Memory B cell (primary cell): ENCODE measurements around the gene MICU1.
"Not testable (repeated sequence)": the region's sequence is repeated elsewhere in the genome, so short reads cannot be mapped to it uniquely, and the experiment has no call there.

Experiments used
- ATAC-seq: fragments of 150-1000 bp; cut with Tn5 transposase; 2 replicates; pipeline ENCODE4 v1.10.0; 2021; ENCODE audit warnings: low read depth, mild to moderate bottlenecking, moderate library complexity
- DNase-seq, 2 donors: peaks; one replicate each; pipeline ENCODE4 v3.0.0; 2022; ENCODE audit warnings: low spot score in 2 of 2
- H3K27ac Mint-ChIP-seq: one replicate; pipeline ENCODE4 v1.8.0; 2022; ENCODE audit warnings: mild to moderate bottlenecking, moderate library complexity, mixed read lengths
- H3K27me3 Mint-ChIP-seq: one replicate; pipeline ENCODE4 v1.8.0; 2022; ENCODE audit warnings: mixed read lengths
- H3K36me3 Mint-ChIP-seq: one replicate; pipeline ENCODE4 v1.8.0; 2022; ENCODE audit warnings: mild to moderate bottlenecking, mixed read lengths
- H3K4me1 Mint-ChIP-seq: one replicate; pipeline ENCODE4 v1.8.0; 2022; ENCODE audit warnings: mixed read lengths
- H3K4me3 Mint-ChIP-seq: one replicate; pipeline ENCODE4 v1.8.0; 2022; ENCODE audit warnings: mild to moderate bottlenecking, moderate library complexity, mixed read lengths
- H3K9me3 Mint-ChIP-seq: one replicate; pipeline ENCODE4 v1.8.0; 2022; ENCODE audit warnings: mixed read lengths

MICU1 gene

DNA sequence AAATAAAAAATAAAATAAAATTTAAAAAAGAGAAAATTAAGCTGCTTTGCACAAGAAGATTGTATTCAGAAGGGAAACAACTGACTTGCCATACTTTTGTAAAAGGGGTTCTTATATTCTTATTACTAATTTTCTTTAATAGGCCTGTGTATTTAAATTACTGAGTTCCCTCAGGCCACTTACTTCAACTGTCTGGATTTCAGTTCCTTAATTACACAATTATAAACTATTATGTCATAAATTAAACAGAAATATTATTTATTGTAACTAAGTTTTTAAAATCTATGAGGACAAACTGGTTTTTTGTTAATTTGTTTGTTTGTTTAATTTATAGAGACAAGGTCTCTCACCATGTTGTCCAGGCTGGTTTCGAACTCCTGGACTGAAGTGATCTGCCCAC lies 22.4 kb upstream of the MICU1 start:
- H3K27ac Mint-ChIP-seq, result no peak overlapping the region
- no peaks in the 10 kb centered on the region for H3K9me3 Mint-ChIP-seq
- no peaks in the 10 kb centered on the region for H3K4me1 Mint-ChIP-seq
- H3K27me3 Mint-ChIP-seq, result peaks cover 2% of the 10 kb centered on the region
- H3K4me3 Mint-ChIP-seq, result no peak overlapping the region
- no peaks in the 10 kb centered on the region for H3K36me3 Mint-ChIP-seq
- DNase-seq (no peak), ATAC-seq (no peak)

- not testable (repeated sequence) for DNase-seq, H3K36me3 Mint-ChIP-seq, H3K9me3 Mint-ChIP-seq, H3K27ac Mint-ChIP-seq, H3K4me3 Mint-ChIP-seq, H3K4me1 Mint-ChIP-seq, ATAC-seq, H3K27me3 Mint-ChIP-seq
These were observed 21.1 kb upstream of the MICU1 start for GRCh38 chr10:72646971-72647370.

DNA sequence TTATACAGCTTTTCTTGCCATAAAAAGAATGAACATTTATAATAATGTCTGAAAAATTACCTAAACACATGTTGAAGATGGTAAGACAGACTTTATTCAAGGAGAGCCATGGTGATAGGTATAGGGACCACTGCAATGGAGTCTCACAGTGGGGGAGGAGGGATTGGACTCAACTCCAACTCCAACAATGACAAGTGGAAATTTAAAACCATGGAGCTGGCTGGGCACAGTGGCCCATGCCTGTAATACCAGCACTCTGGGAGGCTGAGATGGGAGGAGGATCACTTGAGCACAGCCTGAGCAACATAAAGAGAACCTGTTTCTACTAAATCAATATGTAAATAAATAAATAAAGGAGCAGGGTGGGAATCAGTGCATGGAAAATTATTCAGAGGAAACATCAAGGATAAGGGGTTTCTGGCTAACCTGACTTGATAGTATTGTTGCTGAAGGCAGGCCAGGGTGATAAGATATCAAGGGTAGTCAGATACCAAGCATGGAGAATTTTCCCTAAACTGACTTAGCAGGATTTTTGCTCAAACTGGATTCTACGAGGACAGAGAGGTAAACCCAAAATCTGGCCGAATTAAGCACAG lies 19.5 kb upstream of the MICU1 start:
- no peaks in the 10 kb centered on the region for H3K36me3 Mint-ChIP-seq
- no peaks in the 10 kb centered on the region for H3K9me3 Mint-ChIP-seq
- no peaks in the 10 kb centered on the region for H3K4me1 Mint-ChIP-seq
- DNase-seq, result no peak
- peaks cover 3% of the 10 kb centered on the region for H3K27me3 Mint-ChIP-seq
- H3K4me3 Mint-ChIP-seq, result no peak overlapping the region
- no peak for ATAC-seq
- H3K27ac Mint-ChIP-seq, result no peak overlapping the region

GRCh38 chr10:72642318-72642717 lies 16.4 kb upstream of the MICU1 start:
- DNase-seq, result no peak
- no peak overlapping the region for H3K4me3 Mint-ChIP-seq
- no peak for ATAC-seq
- H3K27ac Mint-ChIP-seq, result no peak overlapping the region
- no peaks in the 10 kb centered on the region for H3K4me1 Mint-ChIP-seq
- no peaks in the 10 kb centered on the region for H3K36me3 Mint-ChIP-seq
- H3K9me3 Mint-ChIP-seq, result no peaks in the 10 kb centered on the region
- H3K27me3 Mint-ChIP-seq, result peaks cover 3% of the 10 kb centered on the region

DNA sequence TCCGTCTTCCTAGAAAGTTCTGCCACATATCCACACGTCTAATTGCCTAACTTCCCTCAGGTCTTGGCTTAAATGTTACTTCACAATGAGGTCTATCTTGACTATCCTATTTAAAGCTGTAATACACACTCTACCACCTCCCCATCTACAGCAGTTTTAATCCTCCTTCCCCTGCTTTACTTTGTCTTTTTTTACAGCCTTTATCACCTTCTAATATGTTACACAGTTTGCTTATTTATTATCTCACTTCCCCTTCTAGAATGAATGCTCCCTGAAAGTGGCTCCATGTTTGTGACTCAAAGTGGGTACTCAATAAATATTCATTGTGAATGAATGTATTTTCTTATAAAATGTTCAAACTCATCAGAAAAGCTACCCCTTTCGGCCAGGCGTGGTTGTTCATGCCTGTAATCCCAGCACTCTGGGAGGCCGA lies 13.6 kb upstream of the MICU1 start:
- no peaks in the 10 kb centered on the region for H3K36me3 Mint-ChIP-seq
- H3K4me1 Mint-ChIP-seq, result no peaks in the 10 kb centered on the region

GRCh38 chr10:72638586-72639440 lies 12.9 kb upstream of the MICU1 start:
- Mint-ChIP-seq H3K36me3 (no peaks in the 10 kb centered on the region), H3K27me3 (peaks cover 1% of the 10 kb centered on the region), H3K4me1 (no peaks in the 10 kb centered on the region), H3K9me3 (no peaks in the 10 kb centered on the region), H3K4me3 (no peak overlapping the region), H3K27ac (no peak overlapping the region)
- no peak for ATAC-seq
- no peak for DNase-seq

More for the DNA sequence above, 13.6 kb upstream of the MICU1 start:
- ATAC-seq (no peak), DNase-seq (no peak)
- H3K27me3 Mint-ChIP-seq, result peaks cover 1% of the 10 kb centered on the region
- no peak overlapping the region for H3K27ac Mint-ChIP-seq
- no peaks in the 10 kb centered on the region for H3K9me3 Mint-ChIP-seq
- no peak overlapping the region for H3K4me3 Mint-ChIP-seq

DNA sequence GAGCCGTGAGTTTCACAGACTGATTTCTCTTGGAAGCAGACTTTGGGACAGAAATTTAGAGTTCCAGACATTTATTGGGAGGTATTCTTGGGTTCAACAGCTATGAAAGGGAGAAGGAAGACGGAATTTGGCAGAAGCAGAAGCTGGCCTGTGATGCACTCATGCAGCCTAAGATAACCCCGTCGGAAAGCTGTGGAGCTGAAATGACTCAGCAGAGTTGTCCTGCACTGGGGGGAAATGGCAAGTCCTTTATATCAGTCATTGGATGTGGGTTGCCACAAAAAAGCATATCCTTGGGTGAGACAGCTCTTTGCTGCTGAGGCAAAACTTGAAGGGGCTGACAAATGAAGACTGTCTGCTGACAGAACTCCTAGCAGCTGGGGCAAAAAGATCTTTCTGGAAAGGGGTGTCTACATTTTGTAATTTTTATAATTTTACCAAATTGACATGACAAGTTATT lies 11.5 kb upstream of the MICU1 start:
- ATAC-seq, result no peak
- Mint-ChIP-seq H3K4me3 (no peak overlapping the region), H3K27ac (no peak overlapping the region), H3K36me3 (no peaks in the 10 kb centered on the region), H3K9me3 (no peaks in the 10 kb centered on the region), H3K27me3 (peaks cover 1% of the 10 kb centered on the region), H3K4me1 (no peaks in the 10 kb centered on the region)
- no peak for DNase-seq

GRCh38 chr10:72630144-72630543 lies 4.3 kb upstream of the MICU1 start:
- no peaks in the 10 kb centered on the region for H3K27me3 Mint-ChIP-seq
- H3K36me3 Mint-ChIP-seq, result no peaks in the 10 kb centered on the region
- no peak overlapping the region for H3K27ac Mint-ChIP-seq
- H3K4me1 Mint-ChIP-seq, result peaks cover 3% of the 10 kb centered on the region
- no peak for ATAC-seq
- H3K4me3 Mint-ChIP-seq, result no peak overlapping the region
- H3K9me3 Mint-ChIP-seq, result no peaks in the 10 kb centered on the region
- DNase-seq, result no peak

DNA sequence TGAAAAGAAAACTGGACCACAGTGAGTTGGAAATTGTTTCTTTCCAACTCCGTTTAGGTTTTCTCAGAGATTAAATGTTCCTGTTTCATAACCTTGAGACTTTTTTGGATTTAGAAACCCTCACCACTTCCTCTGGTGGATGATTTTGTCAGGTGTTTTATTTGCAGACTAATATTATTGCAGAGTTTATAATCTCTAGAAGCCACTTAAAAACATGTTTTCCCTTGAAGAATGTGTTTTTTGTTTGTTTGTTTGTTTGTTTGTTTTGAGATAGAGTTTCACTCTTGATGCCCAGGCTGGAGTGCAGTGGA lies 520 bp upstream of the MICU1 start:
- no peaks in the 10 kb centered on the region for H3K27me3 Mint-ChIP-seq
- peak overlapping the region; percentile 97 for H3K4me3 Mint-ChIP-seq
- H3K4me1 Mint-ChIP-seq, result peaks cover 8% of the 10 kb centered on the region
- peaks cover 2% of the 10 kb centered on the region for H3K36me3 Mint-ChIP-seq
- H3K9me3 Mint-ChIP-seq, result no peaks in the 10 kb centered on the region
- ATAC-seq, result no peak
- DNase-seq, result no peak
- H3K27ac Mint-ChIP-seq, result peak overlapping the region; percentile 89

GRCh38 chr10:72625276-72625607 lies 637 bp downstream of the MICU1 start:
- H3K4me1 Mint-ChIP-seq, result peaks cover 8% of the 10 kb centered on the region
- peak overlapping the region; percentile 97 for H3K4me3 Mint-ChIP-seq
- no peak for ATAC-seq
- DNase-seq, result no peak
- H3K36me3 Mint-ChIP-seq, result peaks cover 2% of the 10 kb centered on the region
- H3K9me3 Mint-ChIP-seq, result no peaks in the 10 kb centered on the region
- H3K27me3 Mint-ChIP-seq, result no peaks in the 10 kb centered on the region
- H3K27ac Mint-ChIP-seq, result peak overlapping the region; percentile 89

DNA sequence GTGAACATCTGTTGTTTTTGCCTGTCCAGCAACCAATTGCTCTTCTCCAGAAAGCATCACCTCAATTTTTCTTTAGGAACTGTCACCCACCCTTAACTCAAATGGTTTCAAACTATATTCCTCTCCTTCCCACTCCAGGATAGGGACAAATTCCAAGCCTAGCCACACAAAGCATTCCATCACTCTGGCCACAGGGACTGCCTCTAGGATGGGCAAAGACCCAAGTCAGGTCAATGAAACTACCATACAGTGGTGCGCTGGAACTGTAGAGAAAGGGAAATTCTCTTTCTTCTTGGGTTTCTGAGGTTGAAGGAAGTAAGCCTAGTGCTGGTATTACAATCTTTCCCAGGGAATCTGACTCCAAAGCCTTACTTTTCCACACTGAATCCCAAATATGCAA lies 3.6 kb downstream of the MICU1 start:
- H3K27ac Mint-ChIP-seq, result peak overlapping the region; percentile 1
- H3K9me3 Mint-ChIP-seq, result no peaks in the 10 kb centered on the region
- ATAC-seq (no peak), DNase-seq (no peak)
- H3K27me3 Mint-ChIP-seq, result no peaks in the 10 kb centered on the region
- peaks cover 6% of the 10 kb centered on the region for H3K36me3 Mint-ChIP-seq
- H3K4me1 Mint-ChIP-seq, result peaks cover 12% of the 10 kb centered on the region
- H3K4me3 Mint-ChIP-seq, result no peak overlapping the region

GRCh38 chr10:72616716-72617115 lies 9.2 kb downstream of the MICU1 start:
- Mint-ChIP-seq H3K36me3 (peaks cover 18% of the 10 kb centered on the region), H3K4me3 (no peak overlapping the region), H3K27ac (no peak overlapping the region), H3K4me1 (peaks cover 8% of the 10 kb centered on the region), H3K27me3 (no peaks in the 10 kb centered on the region), H3K9me3 (peaks cover 9% of the 10 kb centered on the region)
- ATAC-seq (no peak), DNase-seq (no peak)

- Mint-ChIP-seq H3K27ac (no peak overlapping the region), H3K4me1 (peaks cover 12% of the 10 kb centered on the region), H3K4me3 (no peak overlapping the region), H3K27me3 (no peaks in the 10 kb centered on the region), H3K36me3 (peaks cover 18% of the 10 kb centered on the region), H3K9me3 (peaks cover 9% of the 10 kb centered on the region)
- no peak for ATAC-seq
- no peak for DNase-seq
These were observed 9.9 kb downstream of the MICU1 start for GRCh38 chr10:72615970-72616369.

DNA sequence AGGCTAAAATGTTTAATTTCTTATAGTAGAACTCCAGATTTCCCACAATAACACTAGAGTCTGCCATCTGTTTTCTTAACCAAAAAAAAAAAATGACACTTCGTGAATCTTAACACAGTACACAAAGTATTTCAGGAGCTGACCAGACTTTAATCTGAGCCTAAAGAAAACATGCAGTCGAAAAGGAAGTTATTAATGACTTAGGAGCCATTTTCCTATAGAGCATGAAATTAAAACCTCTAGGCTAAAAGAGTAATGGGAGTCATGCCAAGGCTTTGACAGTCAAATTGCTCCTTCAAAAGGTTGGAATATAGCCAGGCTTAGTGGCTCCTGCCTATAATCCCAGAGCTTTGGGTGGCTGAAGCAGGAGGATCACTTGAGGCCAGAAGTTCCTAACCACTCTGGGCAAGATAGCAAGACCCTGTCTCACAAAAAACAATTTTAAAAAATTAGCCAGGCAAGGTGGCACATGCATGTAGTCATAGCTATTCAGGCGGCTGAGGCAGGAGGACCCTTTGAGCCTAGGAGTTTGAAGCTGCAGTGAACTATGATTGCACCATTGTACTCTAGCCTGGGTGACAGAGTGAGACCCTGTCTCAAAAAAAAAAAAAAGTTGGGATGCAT lies 13.6 kb downstream of the MICU1 start:
- Mint-ChIP-seq H3K4me3 (peak overlapping the region; percentile 68), H3K9me3 (peaks cover 9% of the 10 kb centered on the region), H3K27me3 (no peaks in the 10 kb centered on the region), H3K27ac (peak overlapping the region; percentile 82), H3K4me1 (peaks cover 22% of the 10 kb centered on the region), H3K36me3 (peaks cover 19% of the 10 kb centered on the region)
- DNase-seq (no peak), ATAC-seq (no peak)
